ENCODE data around the gene PTPRM.

PTPRM gene

DNA sequence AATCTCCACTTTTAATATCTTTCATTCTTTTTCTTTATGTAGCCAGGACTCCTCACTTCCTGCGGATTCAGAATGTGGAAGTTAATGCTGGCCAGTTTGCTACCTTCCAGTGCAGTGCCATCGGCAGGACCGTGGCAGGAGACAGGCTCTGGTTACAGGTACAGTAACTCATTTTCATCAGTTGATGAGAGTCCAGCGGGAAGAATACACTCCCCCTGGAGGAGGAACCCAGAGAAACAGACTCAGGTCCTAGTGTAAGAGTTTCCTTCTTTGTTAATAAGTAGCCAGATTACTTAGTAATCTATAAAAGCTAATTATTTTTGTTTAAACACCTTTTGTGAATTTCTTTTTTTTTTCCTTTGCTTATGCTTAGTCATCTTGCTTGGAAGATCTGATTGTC, 359.4 kb downstream of the PTPRM start:
- Histone ChIP-seq H2AK5ac (ENCODE audit: low read length, severe bottlenecking) (no peak overlapping the region), H3K18ac (ENCODE audit: low read depth in 1 of 2, low read length in 2 of 2) (no peak overlapping the region), H3K4me2 (ENCODE audit: low read length, poor library complexity, severe bottlenecking) (peak overlapping the region; percentile 21), H3K9me3 (ENCODE audit: control insufficient read depth, low read length) (no peaks in the 10 kb centered on the region), H3K27ac (ENCODE audit: low read length, poor library complexity, severe bottlenecking) (no peak overlapping the region), H3K36me3 (ENCODE audit: control insufficient read depth in 1 of 2, insufficient read depth in 2 of 2, low read depth in 1 of 2, low read length in 2 of 2) (peaks cover 0 to 3% of the 10 kb centered on the region in 2 experiments), H3K23ac (ENCODE audit: low read length in 2 of 2) (no peak overlapping the region), H2BK5ac (ENCODE audit: low read depth, low read length, poor library complexity, severe bottlenecking) (no peak overlapping the region), H2BK15ac (ENCODE audit: low read depth, poor library complexity, severe bottlenecking) (no peak overlapping the region), H2BK12ac (ENCODE audit: low read length in 2 of 2) (no peak overlapping the region), H4K8ac (ENCODE audit: low read length) (peak overlapping the region; percentile 50), H2BK120ac (ENCODE audit: low read depth, low read length) (no peak overlapping the region), H2AFZ (ENCODE audit: low read depth, low read length) (no peak overlapping the region), H3K4ac (ENCODE audit: low read depth in 1 of 2, low read length in 2 of 2) (no peak overlapping the region), H3K4me3 (ENCODE audit: insufficient read depth in 1 of 2, low read depth in 1 of 2, low read length in 2 of 2) (no peak overlapping the region), H3K4me1 (ENCODE audit: control insufficient read depth, insufficient read depth, low read depth, low read length) (peaks cover 11% of the 10 kb centered on the region), H4K91ac (ENCODE audit: low read length) (no peak overlapping the region), H3K9ac (ENCODE audit: low read length) (no peak overlapping the region), H3K79me1 (replicated peaks; ENCODE audit: low read length, poor library complexity, severe bottlenecking) (peaks cover 9% of the 10 kb centered on the region), H3K14ac (ENCODE audit: low read length in 2 of 2) (no peak overlapping the region), H3K27me3 (ENCODE audit: control insufficient read depth in 1 of 2, insufficient read depth in 1 of 2, low read length in 2 of 2) (no peaks in the 10 kb centered on the region)
- 84% methylated on average over 3 of the region's 4 CpGs for WGBS
- DNase-seq = no peak

DNA sequence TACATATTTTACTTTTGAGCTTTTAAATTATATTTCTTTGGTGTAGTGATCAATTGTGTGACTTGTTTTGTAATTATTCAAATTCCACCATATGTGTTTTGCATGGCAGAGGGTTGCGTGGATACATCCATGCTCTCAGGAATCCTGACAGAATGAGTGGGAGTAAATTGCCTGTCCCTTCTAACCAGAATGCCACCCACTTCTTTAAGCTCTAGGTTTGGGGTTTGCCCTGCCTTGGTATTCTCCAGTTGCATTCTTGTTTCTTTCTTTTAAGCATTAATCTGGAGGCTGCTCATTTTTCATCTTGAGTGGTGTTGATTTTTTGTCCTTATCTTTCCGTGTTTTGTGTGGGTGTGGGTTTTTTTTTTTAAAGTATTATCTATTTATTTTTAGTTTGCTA, 360.0 kb downstream of the PTPRM start:
- Histone ChIP-seq H3K27me3 (ENCODE audit: control insufficient read depth in 1 of 2, insufficient read depth in 1 of 2, low read length in 2 of 2) (no peaks in the 10 kb centered on the region), H2AFZ (ENCODE audit: low read depth, low read length) (no peak overlapping the region), H4K91ac (ENCODE audit: low read length) (no peak overlapping the region), H3K14ac (ENCODE audit: low read length in 2 of 2) (no peak overlapping the region), H3K9me3 (ENCODE audit: control insufficient read depth, low read length) (no peaks in the 10 kb centered on the region), H3K79me1 (replicated peaks; ENCODE audit: low read length, poor library complexity, severe bottlenecking) (peaks cover 13% of the 10 kb centered on the region), H2BK5ac (ENCODE audit: low read depth, low read length, poor library complexity, severe bottlenecking) (no peak overlapping the region), H2BK15ac (ENCODE audit: low read depth, poor library complexity, severe bottlenecking) (no peak overlapping the region), H2BK120ac (ENCODE audit: low read depth, low read length) (no peak overlapping the region), H3K27ac (ENCODE audit: low read length, poor library complexity, severe bottlenecking) (peak overlapping the region; percentile 35), H3K18ac (ENCODE audit: low read depth in 1 of 2, low read length in 2 of 2) (no peak overlapping the region), H3K9ac (ENCODE audit: low read length) (no peak overlapping the region), H3K4me2 (ENCODE audit: low read length, poor library complexity, severe bottlenecking) (no peak overlapping the region), H3K4me3 (ENCODE audit: insufficient read depth in 1 of 2, low read depth in 1 of 2, low read length in 2 of 2) (no peak overlapping the region), H3K4ac (ENCODE audit: low read depth in 1 of 2, low read length in 2 of 2) (no peak overlapping the region), H2AK5ac (ENCODE audit: low read length, severe bottlenecking) (no peak overlapping the region), H3K36me3 (ENCODE audit: control insufficient read depth in 1 of 2, insufficient read depth in 2 of 2, low read depth in 1 of 2, low read length in 2 of 2) (peaks cover 0 to 3% of the 10 kb centered on the region in 2 experiments), H2BK12ac (ENCODE audit: low read length in 2 of 2) (no peak overlapping the region), H3K23ac (ENCODE audit: low read length in 2 of 2) (no peak overlapping the region), H3K4me1 (ENCODE audit: control insufficient read depth, insufficient read depth, low read depth, low read length) (peaks cover 11% of the 10 kb centered on the region), H4K8ac (ENCODE audit: low read length) (no peak overlapping the region)
- 65% methylated on average over 2 of the region's 2 CpGs for WGBS
- no peak for DNase-seq

DNA sequence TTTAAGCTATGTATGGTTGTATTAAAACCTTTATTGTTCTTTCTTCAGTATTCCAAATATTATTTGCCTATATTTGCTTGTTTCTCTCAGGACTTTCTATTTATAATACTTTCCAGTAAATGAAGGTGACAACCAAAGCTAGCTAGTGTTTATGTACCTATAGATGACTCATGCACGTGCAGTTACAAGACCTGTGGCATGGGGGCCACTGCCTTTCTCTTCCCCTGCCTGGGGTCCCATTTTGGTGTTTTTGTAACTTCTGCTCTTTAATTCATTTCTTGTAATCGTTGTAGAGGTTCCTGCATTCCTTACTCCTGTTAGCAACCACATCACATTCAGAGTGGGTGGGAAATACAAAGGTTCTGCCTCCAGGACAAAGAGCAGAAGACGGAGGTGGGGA, 364.6 kb downstream of the PTPRM start:
- no peak overlapping the region for H2BK15ac ChIP-seq (ENCODE audit: low read depth, poor library complexity, severe bottlenecking)
- H2BK5ac ChIP-seq (ENCODE audit: low read depth, low read length, poor library complexity, severe bottlenecking) = no peak overlapping the region
- no peak overlapping the region for H4K91ac ChIP-seq (ENCODE audit: low read length)
- no peak overlapping the region for H3K27ac ChIP-seq (ENCODE audit: low read length, poor library complexity, severe bottlenecking)
- H3K9me3 ChIP-seq (ENCODE audit: control insufficient read depth, low read length) = no peaks in the 10 kb centered on the region
- peaks cover 3% of the 10 kb centered on the region for H3K4me1 ChIP-seq (ENCODE audit: control insufficient read depth, insufficient read depth, low read depth, low read length)
- no peak overlapping the region for H2BK120ac ChIP-seq (ENCODE audit: low read depth, low read length)
- H3K4me2 ChIP-seq (ENCODE audit: low read length, poor library complexity, severe bottlenecking) = no peak overlapping the region
- H3K14ac ChIP-seq (ENCODE audit: low read length in 2 of 2) = no peak overlapping the region
- no peak overlapping the region for H3K4me3 ChIP-seq (ENCODE audit: insufficient read depth in 1 of 2, low read depth in 1 of 2, low read length in 2 of 2)
- H3K4ac ChIP-seq (ENCODE audit: low read depth in 1 of 2, low read length in 2 of 2) = no peak overlapping the region
- H2AK5ac ChIP-seq (ENCODE audit: low read length, severe bottlenecking) = no peak overlapping the region
- DNase-seq = no peak
- no peak overlapping the region for H3K18ac ChIP-seq (ENCODE audit: low read depth in 1 of 2, low read length in 2 of 2)
- WGBS = 80% methylated on average over 2 of the region's 3 CpGs
- H3K27me3 ChIP-seq (ENCODE audit: control insufficient read depth in 1 of 2, insufficient read depth in 1 of 2, low read length in 2 of 2) = no peaks in the 10 kb centered on the region
- no peak overlapping the region for H3K23ac ChIP-seq (ENCODE audit: low read length in 2 of 2)
- no peak overlapping the region for H2AFZ ChIP-seq (ENCODE audit: low read depth, low read length)
- H3K36me3 ChIP-seq (ENCODE audit: control insufficient read depth in 1 of 2, insufficient read depth in 2 of 2, low read depth in 1 of 2, low read length in 2 of 2) = peaks cover 8 to 9% of the 10 kb centered on the region in 2 experiments
- H2BK12ac ChIP-seq (ENCODE audit: low read length in 2 of 2) = no peak overlapping the region
- no peak overlapping the region for H3K9ac ChIP-seq (ENCODE audit: low read length)
- no peak overlapping the region for H4K8ac ChIP-seq (ENCODE audit: low read length)
- peaks cover 20% of the 10 kb centered on the region for H3K79me1 ChIP-seq (replicated peaks; ENCODE audit: low read length, poor library complexity, severe bottlenecking)

DNA sequence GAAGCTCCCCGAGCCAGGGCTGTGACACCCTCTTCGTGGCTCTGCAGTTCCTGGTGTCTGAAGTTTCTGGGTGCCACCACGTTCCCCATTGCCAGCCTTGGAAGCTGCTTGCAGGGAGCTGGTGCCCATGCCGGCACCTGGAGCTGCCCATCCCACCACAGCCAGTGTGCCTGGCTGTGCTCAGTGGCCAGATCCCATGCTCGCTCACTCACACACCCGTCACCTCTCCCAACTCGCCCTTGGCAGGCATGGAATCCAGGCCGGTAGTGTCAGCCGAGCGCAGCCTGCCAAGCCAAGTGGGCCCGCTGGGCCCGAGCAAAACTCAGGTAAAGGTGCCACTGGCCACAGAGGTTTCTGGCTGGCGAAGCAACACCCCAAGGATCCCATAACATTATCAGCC, 370.2 kb downstream of the PTPRM start:
- H2BK5ac ChIP-seq (ENCODE audit: low read depth, low read length, poor library complexity, severe bottlenecking) = no peak overlapping the region
- no peak overlapping the region for H3K14ac ChIP-seq (ENCODE audit: low read length in 2 of 2)
- WGBS = 95% methylated on average over 11 of the region's 13 CpGs
- no peak overlapping the region for H3K23ac ChIP-seq (ENCODE audit: low read length in 2 of 2)
- no peak overlapping the region for H3K27ac ChIP-seq (ENCODE audit: low read length, poor library complexity, severe bottlenecking)
- peaks cover 27% of the 10 kb centered on the region for H3K79me1 ChIP-seq (replicated peaks; ENCODE audit: low read length, poor library complexity, severe bottlenecking)
- no peaks in the 10 kb centered on the region for H3K27me3 ChIP-seq (ENCODE audit: control insufficient read depth in 1 of 2, insufficient read depth in 1 of 2, low read length in 2 of 2)
- no peak overlapping the region for H3K4me3 ChIP-seq (ENCODE audit: insufficient read depth in 1 of 2, low read depth in 1 of 2, low read length in 2 of 2)
- H4K91ac ChIP-seq (ENCODE audit: low read length) = no peak overlapping the region
- H3K4me1 ChIP-seq (ENCODE audit: control insufficient read depth, insufficient read depth, low read depth, low read length) = peaks cover 2% of the 10 kb centered on the region
- H3K18ac ChIP-seq (ENCODE audit: low read depth in 1 of 2, low read length in 2 of 2) = peak overlapping the region in 1 of 2 experiments; percentile 1
- H2BK12ac ChIP-seq (ENCODE audit: low read length in 2 of 2) = peak overlapping the region in 1 of 2 experiments; percentile 29
- no peak overlapping the region for H3K4ac ChIP-seq (ENCODE audit: low read depth in 1 of 2, low read length in 2 of 2)
- no peaks in the 10 kb centered on the region for H3K9me3 ChIP-seq (ENCODE audit: control insufficient read depth, low read length)
- no peak overlapping the region for H2AFZ ChIP-seq (ENCODE audit: low read depth, low read length)
- H2BK15ac ChIP-seq (ENCODE audit: low read depth, poor library complexity, severe bottlenecking) = no peak overlapping the region
- peaks cover 16 to 18% of the 10 kb centered on the region in 2 experiments for H3K36me3 ChIP-seq (ENCODE audit: control insufficient read depth in 1 of 2, insufficient read depth in 2 of 2, low read depth in 1 of 2, low read length in 2 of 2)
- no peak for DNase-seq
- no peak overlapping the region for H2AK5ac ChIP-seq (ENCODE audit: low read length, severe bottlenecking)
- no peak overlapping the region for H3K4me2 ChIP-seq (ENCODE audit: low read length, poor library complexity, severe bottlenecking)
- no peak overlapping the region for H4K8ac ChIP-seq (ENCODE audit: low read length)
- no peak overlapping the region for H2BK120ac ChIP-seq (ENCODE audit: low read depth, low read length)
- no peak overlapping the region for H3K9ac ChIP-seq (ENCODE audit: low read length)

All from mesenchymal stem cell (in vitro differentiated cells and primary cell).